ENCODE results near the gene TMEM107. TPM values are rescaled to one million over a fixed set of nuclear protein-coding genes. Genes with fewer than 3 reads are reported as not detected.

TMEM107 gene
- total RNA-seq, 1 experiment from 2014 or later, result 17.2 TPM

GRCh38 chr17:8163978-8164814 lies 12.0 kb downstream of the TMEM107 start (continued):
- TF ChIP-seq ATF6 (CRISPR knock-in tag; IDR thresholded peaks at IDR 0.05), result no peak
- no peak for TF ChIP-seq AFF4 (CRISPR knock-in tag; IDR thresholded peaks at IDR 0.05; ENCODE audit: borderline replicate concordance)

- H3K4me1 Mint-ChIP-seq, result peaks cover 47% of the 10 kb centered on the region
- H3K9me3 Mint-ChIP-seq, result no peaks in the 10 kb centered on the region
- TF ChIP-seq SOX15 (CRISPR knock-in tag; IDR thresholded peaks at IDR 0.05) (no peak), USF2 (CRISPR knock-in tag; IDR thresholded peaks at IDR 0.05) (peak; percentile 71), ZSCAN18 (CRISPR knock-in tag; IDR thresholded peaks at IDR 0.05) (no peak), CDX4 (CRISPR knock-in tag; IDR thresholded peaks at IDR 0.05; ENCODE audit: borderline replicate concordance) (no peak), FOXP4 (CRISPR knock-in tag; IDR thresholded peaks at IDR 0.05) (no peak), JAZF1 (CRISPR knock-in tag; IDR thresholded peaks at IDR 0.05) (no peak), NFYB (CRISPR knock-in tag; conservative IDR thresholded peaks at IDR 0.05; ENCODE audit: low read depth) (no peak), NR3C1 (CRISPR knock-in tag; conservative IDR thresholded peaks at IDR 0.05; ENCODE audit: low read depth) (no peak), KAT7 (CRISPR knock-in tag; IDR thresholded peaks at IDR 0.05; ENCODE audit: borderline replicate concordance) (no peak), ZNF423 (CRISPR knock-in tag; IDR thresholded peaks at IDR 0.05) (no peak), E2F4 (CRISPR knock-in tag; IDR thresholded peaks at IDR 0.05; ENCODE audit: borderline replicate concordance, low read depth) (no peak), HMGXB4 (CRISPR knock-in tag; IDR thresholded peaks at IDR 0.05) (peak; percentile 3; the same call in 1 of the 2 replicates), ZNF263 (CRISPR knock-in tag; IDR thresholded peaks at IDR 0.05; ENCODE audit: low read depth) (no peak)
Observed at GRCh38 chr17:8162997-8163977, 12.9 kb downstream of the TMEM107 start.

More at GRCh38 chr17:8162997-8163977, 12.9 kb downstream of the TMEM107 start:
- ChIA-PET CTCF (interaction anchor here (0.6 to 1.5 kb wide), 14 partner anchors 9 to 622 kb away, joined by 3 to 10 read pairs (median 4); partner anchors contain the start of gene TMEM107), POLR2A (interaction anchor here (1.0 to 2.1 kb wide), 7 partner anchors 9 to 47 kb away, joined by 3 to 39 read pairs (median 4); partner anchors contain the start of genes AURKB and PER1)
- Mint-ChIP-seq H3K4me3 (peak overlapping the region; percentile 89), H3K36me3 (peaks cover 8% of the 10 kb centered on the region), H3K27ac (peak overlapping the region; percentile 100), H3K27me3 (ENCODE audit: low read depth) (no peaks in the 10 kb centered on the region)
- ATAC-seq (peak; percentile 69), DNase-seq (ENCODE audit: low spot score) (peak; percentile 80)

Data from WTC11 (cell line).